A549 treated with CpdA at 1 μM for 4 hours (cell line): ENCODE results near the gene PCSK5. TPM values are rescaled to one million over a fixed set of nuclear protein-coding genes. Genes with fewer than 3 reads are reported as not detected.

Source experiments
- total RNA-seq: library from RNA; stranded (reverse); fragments of 200-300 nt; extraction: Qiagen RNA extraction; gene quantifications from 5 replicates; pipeline ENCODE4 v1.2.3, GENCODE V29; 2022; ENCODE audit warnings: low read depth

Gene PCSK5
- total RNA-seq, result 0.68 to 1.0 TPM (median 0.87 TPM) in 5 replicates

GRCh38 chr9:75890472-75891276, at the start of gene PCSK5:
TSS of gene PCSK5 (plus strand) at chr9:75890673. CDS start at chr9:75891182, 509 bp downstream.

GRCh38 chr9:76394195-76394959, 503.9 kb downstream of the PCSK5 start, which contains the start of gene RFK:
TSS of gene RFK (minus strand) at chr9:76394426. CDS start at chr9:76394171, 255 bp downstream.

